Right forelimb (tissue), 1 donor: ENCODE data around the gene RNU5B-1.
"Not testable (repeated sequence)": the region's sequence is repeated elsewhere in the genome, so short reads cannot be mapped to it uniquely, and the experiment has no call there.

Experiments
- DNase-seq: peaks from one replicate; pipeline ENCODE4 v3.0.0-alpha.2; 2018

The RNU5B-1 gene

GRCh38 chr15:65346856-65347598, 42.5 kb downstream of the RNU5B-1 start:
- DNase-seq: no peak

- DNase-seq: not testable (repeated sequence)
These were observed 43.3 kb downstream of the RNU5B-1 start for GRCh38 chr15:65347756-65348155.

GRCh38 chr15:65349338-65349737, 44.9 kb downstream of the RNU5B-1 start:
- DNase-seq: no peak

GRCh38 chr15:65351972-65352371, 47.5 kb downstream of the RNU5B-1 start:
- DNase-seq: not testable (repeated sequence)
